Lower leg skin (tissue), 4 donors: Measurements from ENCODE around the gene S100A9. TPM values are rescaled to one million over a fixed set of nuclear protein-coding genes. Genes with fewer than 3 reads are reported as not detected.
A peak's percentile ranks its signal among the peaks of the same experiment; 100 is the strongest.

Experiments used
- DNase-seq, 2 donors: peaks; one replicate each; pipeline ENCODE4 v3.0.0-alpha.2; 2019; ENCODE audit warnings: low spot score in 2 of 2
- H3K4me3 ChIP-seq: fragments of 200-600 bp; sonication (generic); 2 replicates; pipeline ENCODE4 v1.5.1; 2017; ENCODE audit warnings: mild to moderate bottlenecking, low read depth; ENCODE audit not compliant: poor library complexity, severe bottlenecking
- POLR2A ChIP-seq, 2 donors: fragments of 450-650 bp; IDR thresholded peaks; one replicate each; pipeline ENCODE4 v1.6.1; 2016 to 2017; ENCODE audit warnings: antibody characterized with exemption in 2 of 2, mild to moderate bottlenecking in 1 of 2, moderate library complexity in 1 of 2
- WGBS, 2 donors: methylation state at CpG; one replicate each; pipeline ENCODE4 v1.1.5; 2018; 5-methylcytosine and 5-hydroxymethylcytosine counted together
- intact Hi-C: fragments of 100-400 bp; cut with DNase I; formaldehyde crosslinking; loops from one replicate; pipeline ENCODE4 v1.15.0; 2023; ENCODE audit warnings: low total_unique reads
- total RNA-seq, 4 donors: library from RNA; depleted of rRNA; stranded (reverse); fragments of >200 nt; gene quantifications; one replicate each; pipeline ENCODE4 v1.1.0, GENCODE V29; 2016
- TF ChIP-seq, protein P1 (sequence below), 3 donors: fragments of 450-650 bp; IDR thresholded peaks; one replicate each; pipeline ENCODE4 v1.5.1; 2016; ENCODE audit warnings: antibody characterized with exemption in 3 of 3, mild to moderate bottlenecking in 3 of 3, moderate library complexity in 2 of 3

The S100A9 gene
- total RNA-seq, 4 donors from 2014 or later: 21.6 to 53.2 (median 31.3) TPM

GRCh38 chr1:153387001-153387400 is 29.3 kb downstream of the S100A9 start:
- no peak for DNase-seq
- TF ChIP-seq, protein P1, sequence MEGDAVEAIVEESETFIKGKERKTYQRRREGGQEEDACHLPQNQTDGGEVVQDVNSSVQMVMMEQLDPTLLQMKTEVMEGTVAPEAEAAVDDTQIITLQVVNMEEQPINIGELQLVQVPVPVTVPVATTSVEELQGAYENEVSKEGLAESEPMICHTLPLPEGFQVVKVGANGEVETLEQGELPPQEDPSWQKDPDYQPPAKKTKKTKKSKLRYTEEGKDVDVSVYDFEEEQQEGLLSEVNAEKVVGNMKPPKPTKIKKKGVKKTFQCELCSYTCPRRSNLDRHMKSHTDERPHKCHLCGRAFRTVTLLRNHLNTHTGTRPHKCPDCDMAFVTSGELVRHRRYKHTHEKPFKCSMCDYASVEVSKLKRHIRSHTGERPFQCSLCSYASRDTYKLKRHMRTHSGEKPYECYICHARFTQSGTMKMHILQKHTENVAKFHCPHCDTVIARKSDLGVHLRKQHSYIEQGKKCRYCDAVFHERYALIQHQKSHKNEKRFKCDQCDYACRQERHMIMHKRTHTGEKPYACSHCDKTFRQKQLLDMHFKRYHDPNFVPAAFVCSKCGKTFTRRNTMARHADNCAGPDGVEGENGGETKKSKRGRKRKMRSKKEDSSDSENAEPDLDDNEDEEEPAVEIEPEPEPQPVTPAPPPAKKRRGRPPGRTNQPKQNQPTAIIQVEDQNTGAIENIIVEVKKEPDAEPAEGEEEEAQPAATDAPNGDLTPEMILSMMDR (IDR thresholded peaks at IDR 0.05): no peak
- TF ChIP-seq POLR2A (IDR thresholded peaks at IDR 0.05): no peak
- 81 to 92% methylated on average over 4 of the region's 4 CpGs for WGBS, 2 donors
- intact Hi-C loops: no loop called here
- H3K4me3 ChIP-seq: no peak overlapping the region

GRCh38 chr1:153387785-153388184 is 30.1 kb downstream of the S100A9 start:
- no peak overlapping the region for H3K4me3 ChIP-seq
- no peak for DNase-seq
- WGBS, 2 donors: 82 to 87% methylated on average over 4 of the region's 4 CpGs
- no peak for TF ChIP-seq POLR2A (IDR thresholded peaks at IDR 0.05)
- TF ChIP-seq, protein P1 (IDR thresholded peaks at IDR 0.05): no peak
- intact Hi-C loops: no loop called here

DNA sequence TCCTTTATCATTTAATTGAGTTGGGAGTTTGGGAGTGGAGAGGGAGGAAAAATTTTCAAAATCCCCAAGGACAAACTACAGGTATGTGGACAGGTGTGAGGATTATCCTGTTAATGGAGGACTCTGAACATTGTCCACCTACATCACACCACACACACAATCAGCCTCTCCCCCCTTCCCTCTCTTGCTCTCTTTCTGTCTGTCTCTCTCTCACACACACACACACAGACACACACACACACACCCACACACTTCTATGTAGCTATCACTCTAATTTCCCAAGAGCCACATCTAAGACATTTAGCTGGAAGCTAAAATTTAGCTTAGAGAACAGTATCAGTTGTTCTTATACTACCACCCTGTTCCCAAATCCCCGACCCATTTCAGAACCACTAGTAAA is 31.7 kb downstream of the S100A9 start:
- TF ChIP-seq, protein P1 (IDR thresholded peaks at IDR 0.05): no peak
- TF ChIP-seq POLR2A (IDR thresholded peaks at IDR 0.05): no peak
- 74 to 92% methylated on average over 1 of the region's 1 CpG for WGBS, 2 donors
- no peak for DNase-seq
- intact Hi-C loops: no loop called here
- no peak overlapping the region for H3K4me3 ChIP-seq

GRCh38 chr1:153389973-153390879 is 32.6 kb downstream of the S100A9 start:
- H3K4me3 ChIP-seq: no peak overlapping the region
- TF ChIP-seq, protein P1 (IDR thresholded peaks at IDR 0.05): no peak
- TF ChIP-seq POLR2A (IDR thresholded peaks at IDR 0.05): no peak
- no peak for DNase-seq
- intact Hi-C loops: no loop called here
- WGBS, 2 donors: 65 to 69% methylated on average over 17 of the region's 17 CpGs

DNA sequence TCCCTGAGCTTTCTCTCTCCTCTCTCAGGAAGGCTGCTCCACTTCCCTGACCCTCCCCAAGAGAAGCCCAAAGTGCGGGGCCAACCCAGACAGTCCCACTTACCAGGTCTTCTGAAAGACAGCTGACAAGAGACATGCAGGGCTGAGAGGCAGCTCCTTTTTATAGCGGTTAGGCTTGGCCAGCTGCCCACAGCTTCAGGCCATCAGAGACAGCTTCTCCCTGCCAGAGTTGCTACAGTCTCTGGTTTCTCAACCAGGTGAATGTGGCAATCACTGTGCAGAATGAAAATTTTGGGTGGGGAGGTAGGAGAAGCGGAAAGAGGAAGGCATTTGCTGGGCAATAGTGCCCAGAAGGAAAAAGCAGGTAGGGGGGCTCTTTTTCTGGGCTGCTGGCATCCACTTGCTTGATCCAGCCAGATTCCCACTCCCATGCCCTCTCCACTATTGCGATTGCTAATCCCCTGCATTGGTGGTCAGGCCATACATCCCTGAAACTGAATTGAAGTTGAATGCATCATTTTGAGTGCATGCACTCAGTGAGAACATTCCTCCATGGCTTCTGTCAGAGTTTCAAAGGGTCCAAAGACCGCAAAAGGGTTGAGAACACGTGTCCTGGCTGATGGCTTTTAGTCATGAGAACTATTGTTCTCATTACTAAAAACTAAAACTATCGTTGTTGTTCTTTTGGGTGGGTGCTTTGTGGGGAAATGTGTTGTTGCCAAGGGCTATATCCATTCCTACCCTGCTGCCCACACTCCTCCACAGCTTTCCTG is 33.5 kb downstream of the S100A9 start, which contains the start of gene S100A8:
TSS of gene S100A8 (minus strand) at position 136 of the 773 bp plus-strand sequence. CDS start 538 bp downstream, outside the sequence.
- no peak for TF ChIP-seq POLR2A (IDR thresholded peaks at IDR 0.05)
- TF ChIP-seq, protein P1 (IDR thresholded peaks at IDR 0.05): no peak
- WGBS, 2 donors: 43 to 56% methylated on average over 7 of the region's 7 CpGs
- DNase-seq: peak; percentile 63 to 93
- intact Hi-C loops: no loop called here
- no peak within 1 kb of the TSS for H3K4me3 ChIP-seq
